NCI-H69 (cell line): Measurements from ENCODE around the gene MEIS1.
A peak's percentile ranks its signal among the peaks of the same experiment; 100 is the strongest.

Source experiments
- DNase-seq: peaks from one replicate; lab custom pipeline; 2025; lab: John Stamatoyannopoulos, UW

MEIS1 gene

GRCh38 chr2:66507673-66508201 lies 72.8 kb downstream of the MEIS1 start:
- peak; percentile 53 for DNase-seq

DNA sequence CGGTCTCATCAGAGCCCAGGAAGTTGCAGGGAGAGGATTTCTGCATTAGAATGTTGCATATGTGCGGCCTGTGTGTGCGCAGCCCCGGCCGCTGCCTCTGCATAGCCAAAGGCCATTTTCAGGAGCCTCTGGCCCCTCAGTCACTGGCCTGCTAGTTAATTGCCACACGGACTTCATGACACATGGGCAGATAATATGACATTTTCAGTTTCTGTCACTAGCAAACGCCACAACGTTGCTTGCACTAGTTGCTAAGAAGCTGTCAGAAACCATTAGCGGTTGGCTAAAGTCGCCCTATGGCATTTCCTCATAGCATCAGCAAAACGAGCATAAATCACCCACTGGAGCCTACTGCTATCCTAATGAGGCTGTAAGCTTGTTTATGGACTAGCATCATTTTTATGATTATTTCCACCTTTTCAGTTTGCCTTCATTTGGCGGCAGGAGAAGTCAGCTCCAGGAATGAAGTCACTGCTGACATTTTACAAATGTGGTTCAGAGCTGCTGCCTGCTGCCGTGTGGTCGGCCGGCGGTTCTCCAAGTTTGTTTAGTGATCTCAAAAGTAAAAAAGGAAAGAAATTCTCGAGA lies 73.7 kb downstream of the MEIS1 start:
- peak; percentile 70 for DNase-seq

DNA sequence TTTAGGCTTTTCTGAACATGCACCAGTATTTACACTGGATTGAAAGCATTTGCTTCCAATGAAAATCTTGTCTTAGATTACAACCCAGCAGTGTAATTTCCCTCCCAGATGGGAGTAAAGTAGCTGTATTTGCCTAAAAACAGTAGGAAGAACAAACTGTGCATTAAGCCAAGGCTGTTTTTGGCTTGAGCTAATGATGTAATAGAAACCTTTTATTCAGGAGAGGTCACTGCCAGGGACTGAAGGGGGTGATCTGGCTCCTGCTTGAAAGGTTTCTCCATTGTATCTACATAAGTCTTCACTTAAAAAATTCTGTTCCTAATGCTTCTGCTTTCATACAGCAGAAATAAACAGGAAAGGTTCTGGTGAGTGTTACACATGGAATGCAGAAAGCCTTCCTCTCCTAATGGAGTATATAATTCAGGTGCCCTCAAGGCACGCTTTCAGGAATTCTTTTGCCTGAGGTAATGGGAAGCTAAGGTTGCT lies 74.4 kb downstream of the MEIS1 start:
- peak; percentile 91 for DNase-seq

DNA sequence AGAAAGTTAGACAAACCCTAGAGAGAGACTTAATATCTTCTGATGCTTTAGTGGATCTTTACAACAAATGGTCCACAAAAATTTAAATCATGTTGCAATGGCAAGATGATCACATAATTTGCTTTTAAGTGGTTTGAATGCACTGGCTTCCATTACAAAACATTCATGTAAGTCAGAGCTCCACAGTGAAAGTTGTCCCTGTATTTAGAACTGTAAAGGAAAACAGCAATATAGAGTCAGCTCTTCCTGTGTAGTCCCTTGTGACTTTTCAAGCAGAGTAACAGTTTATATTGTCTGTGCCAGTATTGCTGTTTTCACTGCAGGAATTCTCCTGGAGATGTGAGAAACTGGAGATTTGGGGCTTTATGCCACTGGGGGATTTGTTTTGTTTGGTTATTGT lies 77.7 kb downstream of the MEIS1 start:
- no peak for DNase-seq

- peak; percentile 18 for DNase-seq
Measured at GRCh38 chr2:66515743-66516142, 80.8 kb downstream of the MEIS1 start.

DNA sequence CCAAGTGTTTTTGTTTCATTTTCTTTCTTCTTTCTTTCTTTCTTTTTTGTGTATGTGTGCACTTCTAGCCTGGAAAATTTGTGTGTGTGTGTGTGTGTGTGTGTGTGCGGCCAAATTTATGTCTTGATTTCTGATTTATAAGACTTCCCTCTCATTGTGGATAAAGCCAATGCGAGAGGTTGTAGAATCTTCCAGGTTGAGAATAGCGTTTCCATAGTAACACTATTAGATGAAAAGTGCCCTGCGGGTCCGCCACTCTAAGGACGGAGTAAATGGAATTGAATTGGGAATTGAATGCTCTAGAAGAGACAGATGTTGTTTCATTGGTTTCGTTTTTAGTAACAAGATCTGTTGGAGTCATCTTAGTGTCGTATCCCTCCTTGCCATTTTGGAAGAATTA lies 81.6 kb downstream of the MEIS1 start:
- DNase-seq: no peak

DNA sequence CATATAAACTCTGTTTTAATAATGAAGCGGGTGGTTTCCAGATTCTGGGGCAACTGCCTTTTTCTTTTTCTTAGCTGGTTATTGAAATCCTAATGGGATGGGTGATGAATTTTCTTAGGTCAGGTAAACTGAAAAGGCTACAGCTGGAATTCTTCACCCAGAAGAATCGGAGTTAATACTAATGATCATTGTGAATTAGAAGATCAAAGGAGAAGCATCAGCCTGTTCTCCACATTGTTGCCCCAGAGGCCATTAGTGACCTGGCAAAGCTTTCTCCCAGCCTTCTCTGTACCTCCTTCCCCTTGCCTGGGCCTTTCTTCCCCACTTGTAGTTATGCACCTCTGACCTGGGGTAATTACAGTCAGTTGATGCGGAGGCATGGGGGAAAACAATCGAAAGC lies 82.8 kb downstream of the MEIS1 start:
- DNase-seq: no peak

- DNase-seq: no peak
Measured at GRCh38 chr2:66519264-66519843, 84.4 kb downstream of the MEIS1 start.

DNA sequence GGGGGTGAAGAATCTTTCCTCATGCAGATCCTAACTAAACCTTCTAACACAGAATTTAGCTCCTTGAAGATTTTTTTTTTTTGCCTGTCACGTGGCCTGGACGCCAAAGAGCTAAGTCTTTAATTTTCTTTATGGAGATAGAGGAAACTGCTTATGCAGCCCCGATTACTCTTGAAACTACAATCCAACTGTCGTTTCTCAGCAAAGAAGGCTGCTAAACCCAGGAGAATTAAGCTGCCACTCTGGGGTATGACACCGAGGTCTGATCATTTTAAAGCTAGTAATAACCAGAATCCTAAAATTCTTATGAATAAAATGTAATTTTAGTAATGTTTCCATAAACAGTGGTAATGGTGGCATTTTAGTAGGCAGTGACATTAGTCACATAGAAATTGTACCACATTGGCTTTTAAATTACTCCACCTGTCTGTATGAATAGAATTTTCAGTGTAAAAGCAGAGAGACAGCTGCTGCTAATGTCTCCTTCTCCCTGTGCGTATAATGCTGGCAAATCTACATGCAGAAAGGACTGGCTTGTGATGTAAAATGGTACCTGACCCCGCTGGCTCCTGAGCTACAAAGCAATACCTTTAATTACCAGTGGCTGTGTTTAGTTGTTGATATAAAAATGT lies 86.5 kb downstream of the MEIS1 start:
- peak; percentile 84 for DNase-seq

GRCh38 chr2:66522611-66523376 lies 87.9 kb downstream of the MEIS1 start:
- peak; percentile 69 for DNase-seq

DNA sequence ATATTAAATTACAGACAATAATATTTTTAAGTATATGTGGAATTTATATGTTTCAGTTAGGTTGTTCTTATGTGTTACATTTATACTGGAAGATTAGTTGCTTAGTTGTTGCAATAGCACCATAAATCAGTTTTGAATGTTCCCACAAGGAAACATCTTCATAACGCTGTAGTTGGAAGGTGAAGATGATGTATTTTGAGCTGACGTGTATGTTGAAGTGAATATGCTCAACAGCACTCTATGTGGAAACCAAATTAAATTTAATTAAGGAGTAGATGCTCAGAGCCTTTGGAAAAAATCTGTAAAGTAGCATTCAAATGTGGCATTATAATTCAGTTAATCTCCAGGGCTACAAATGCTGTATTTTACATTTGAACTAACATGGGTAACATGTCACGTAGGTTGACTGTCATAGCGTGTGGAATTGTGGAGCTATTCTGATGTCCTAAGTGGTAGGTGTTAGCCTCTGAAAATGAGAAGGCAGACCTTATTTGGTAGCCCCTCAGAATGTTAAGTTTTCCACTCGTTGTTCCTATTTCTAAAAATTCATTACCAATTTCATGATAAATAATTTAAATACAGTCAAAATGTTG lies 88.5 kb downstream of the MEIS1 start:
- DNase-seq: no peak

DNA sequence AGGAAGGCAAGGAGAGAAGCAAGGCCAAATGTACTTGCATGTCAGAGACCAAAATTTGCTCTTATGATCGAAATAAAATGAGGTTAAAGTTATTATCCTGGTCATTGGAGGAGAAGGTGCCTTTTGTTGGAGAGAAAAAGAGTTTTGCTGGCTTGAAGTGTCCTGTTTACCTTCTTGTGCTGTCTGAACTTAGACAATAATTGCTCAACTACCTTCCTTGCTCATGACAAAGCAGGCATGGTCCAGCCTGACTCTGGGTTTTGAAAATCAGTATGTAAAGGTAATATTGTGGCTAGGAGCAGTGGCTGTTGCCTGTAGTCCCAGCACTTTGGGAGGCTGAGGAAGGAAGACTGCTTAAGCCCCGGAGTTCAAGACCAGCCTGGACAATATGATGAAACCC lies 89.1 kb downstream of the MEIS1 start:
- no peak for DNase-seq

GRCh38 chr2:66525606-66526005 lies 90.7 kb downstream of the MEIS1 start:
- no peak for DNase-seq

DNA sequence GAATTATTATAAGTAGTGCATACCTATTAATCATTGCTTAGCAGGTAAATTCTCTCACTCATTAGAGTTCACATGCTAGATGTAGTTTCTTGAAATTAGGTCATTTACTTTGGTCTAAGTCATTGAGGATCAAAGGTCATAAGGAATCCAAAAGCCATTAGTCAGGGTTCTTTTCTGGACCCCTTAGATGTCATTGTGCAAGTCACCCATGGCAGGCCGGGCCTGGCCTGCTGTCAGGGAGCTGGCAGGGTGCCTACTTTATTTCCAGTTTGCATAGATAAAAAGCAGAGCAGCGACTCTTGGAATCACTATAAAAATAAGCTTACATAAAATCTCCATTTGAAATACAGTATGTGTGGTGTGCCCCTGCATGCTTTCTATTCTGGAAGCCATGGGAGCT lies 91.3 kb downstream of the MEIS1 start:
- no peak for DNase-seq

DNA sequence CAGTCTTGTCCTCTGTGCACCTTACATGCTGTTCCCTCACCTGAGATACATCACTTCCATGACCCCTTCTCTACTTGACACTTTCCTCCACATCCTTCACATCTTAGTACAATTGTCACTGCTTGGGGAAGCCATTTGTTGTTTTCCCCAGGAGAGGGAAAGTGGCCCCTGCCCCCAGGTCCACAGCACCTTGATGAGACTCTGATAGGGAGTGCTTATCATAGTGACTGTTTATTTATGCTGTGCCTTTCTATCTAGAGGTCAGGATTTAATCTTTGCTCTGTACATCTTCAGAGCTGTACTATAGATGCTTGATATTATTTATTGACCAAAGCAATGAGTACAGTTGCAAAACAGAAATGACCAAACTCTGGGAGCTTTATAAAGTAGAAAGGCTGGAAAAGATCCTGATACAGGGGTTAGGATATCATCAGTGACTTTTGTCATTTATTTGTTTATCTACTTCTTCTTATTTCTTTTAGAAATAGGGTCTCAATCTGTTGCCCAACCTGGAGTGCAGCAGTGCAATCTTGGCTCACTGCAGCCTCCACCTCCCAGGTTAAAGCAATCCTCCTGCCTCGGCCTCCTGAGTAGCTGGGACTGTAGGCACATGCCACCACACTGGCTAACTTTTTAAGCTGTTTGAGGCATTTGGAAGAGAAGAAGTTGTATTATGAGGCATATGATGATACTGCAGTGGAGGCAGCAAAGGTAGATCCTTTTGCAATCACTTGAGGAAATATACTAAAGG lies 94.2 kb downstream of the MEIS1 start:
- no peak for DNase-seq

DNA sequence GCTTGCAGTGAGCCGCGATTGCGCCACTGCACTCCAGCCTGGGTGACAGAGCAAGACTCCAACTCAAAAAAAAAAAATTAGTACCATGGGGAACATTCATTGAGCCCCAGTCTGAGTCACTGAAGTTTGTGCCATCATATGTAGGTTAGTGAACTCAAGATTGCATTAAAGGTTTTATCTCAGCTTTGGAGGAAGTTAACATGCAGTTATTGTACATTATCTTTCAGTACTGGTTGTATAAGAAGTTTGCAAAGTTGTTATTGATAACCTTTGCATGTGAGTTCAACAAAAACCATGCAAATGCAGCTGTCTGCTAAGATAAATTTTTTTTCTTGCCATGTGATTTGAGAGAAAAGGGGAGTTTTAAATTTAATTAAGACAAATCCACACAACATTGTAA lies 95.7 kb downstream of the MEIS1 start:
- no peak for DNase-seq

GRCh38 chr2:66531155-66531554 lies 96.2 kb downstream of the MEIS1 start:
- DNase-seq: peak; percentile 16

- no peak for DNase-seq
Measured at GRCh38 chr2:66531567-66531966, 96.6 kb downstream of the MEIS1 start.

DNA sequence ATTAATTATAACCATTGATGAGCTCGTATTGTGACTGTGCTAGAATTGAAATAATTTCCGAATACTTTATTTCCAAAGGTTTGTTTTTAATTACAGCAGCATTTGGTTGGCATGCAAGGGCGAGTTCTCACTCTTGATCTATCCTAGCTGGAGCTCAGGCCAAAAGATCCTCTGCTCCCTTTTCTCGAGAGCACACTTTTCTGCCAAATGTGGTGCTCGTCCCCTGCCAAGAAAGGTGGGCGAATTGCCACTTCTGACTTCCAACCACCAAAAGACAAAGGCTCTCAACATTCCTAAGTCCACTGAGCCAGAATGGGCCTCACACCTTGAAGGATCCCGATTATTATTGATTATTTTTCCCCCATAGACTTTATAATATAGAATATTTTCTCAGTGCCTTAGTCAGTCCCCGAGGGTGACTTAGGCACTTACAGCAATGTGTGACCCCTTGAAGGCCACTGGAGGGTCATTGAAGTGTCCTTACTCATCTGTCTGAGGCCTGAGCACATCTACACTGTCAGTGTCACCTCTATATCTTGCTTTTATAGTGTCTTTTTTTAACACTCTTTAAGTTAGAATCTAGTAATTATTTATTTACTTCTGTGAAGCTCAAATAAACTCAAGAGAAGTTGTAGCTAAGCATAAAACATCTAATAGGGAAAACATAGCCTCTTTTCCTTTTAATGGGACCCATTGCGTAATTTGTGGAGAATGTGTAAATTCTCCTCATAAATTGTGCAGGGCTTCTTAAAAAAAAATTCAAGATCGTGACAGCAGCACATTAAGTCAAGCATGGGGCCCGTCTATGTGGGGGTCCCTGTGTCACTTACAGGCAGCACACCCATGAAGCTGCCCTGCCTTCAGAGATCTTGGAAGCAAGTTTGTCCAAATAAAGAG lies 98.3 kb downstream of the MEIS1 start:
- no peak for DNase-seq

DNA sequence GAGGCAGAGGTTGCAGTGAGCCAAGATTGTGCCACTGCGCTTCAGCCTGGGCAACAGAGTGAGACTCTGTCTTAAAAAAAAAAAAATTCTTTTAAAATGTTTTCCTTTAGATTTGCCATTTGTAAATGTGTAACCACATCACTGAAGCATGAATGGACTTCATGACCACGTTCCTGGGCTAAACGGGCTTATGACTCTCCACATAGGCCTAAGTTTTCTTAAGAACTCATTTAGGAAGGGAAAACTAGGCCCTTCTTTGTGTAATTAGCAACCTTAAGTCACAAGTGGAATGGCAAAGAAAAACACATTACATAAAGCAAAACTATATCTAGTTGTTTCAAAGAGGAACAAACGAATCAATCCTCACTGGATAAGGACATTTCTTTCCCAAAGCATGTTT lies 99.5 kb downstream of the MEIS1 start:
- no peak for DNase-seq
